AG09319 (cell line): ENCODE data around the gene KCNN1.
"Not testable (repeated sequence)": the region's sequence is repeated elsewhere in the genome, so short reads cannot be mapped to it uniquely, and the experiment has no call there.

Experiments used
- DNase-seq: peaks from one replicate; pipeline ENCODE4 v3.0.0-alpha.2; 2010; ENCODE audit warnings: low read depth; ENCODE audit errors: extremely low read depth
- CTCF ChIP-seq: IDR thresholded peaks from 2 replicates; pipeline ENCODE4 v1.5.1; 2011; ENCODE audit warnings: low read depth, mild to moderate bottlenecking, inconsistent platforms, low read length, moderate library complexity

Gene KCNN1

GRCh38 chr19:18000480-18000914 is 33.6 kb downstream of the KCNN1 start:
- no peak for DNase-seq
- TF ChIP-seq CTCF = no peak

- no peak for TF ChIP-seq CTCF
- no peak for DNase-seq
Measured at GRCh38 chr19:18000915-18001776, 34.2 kb downstream of the KCNN1 start.

GRCh38 chr19:18001777-18002345 is 35.0 kb downstream of the KCNN1 start:
- no peak for TF ChIP-seq CTCF
- no peak for DNase-seq

GRCh38 chr19:18002347-18002850 is 35.5 kb downstream of the KCNN1 start:
- TF ChIP-seq CTCF = no peak
- DNase-seq = no peak

GRCh38 chr19:18005750-18006149 is 38.8 kb downstream of the KCNN1 start:
- not testable (repeated sequence) for DNase-seq

- DNase-seq = no peak
- peak; percentile 95 for TF ChIP-seq CTCF
Measured at GRCh38 chr19:18007044-18007916, 40.4 kb downstream of the KCNN1 start.

- peak; percentile 74 for DNase-seq
- no peak for TF ChIP-seq CTCF
Measured at GRCh38 chr19:18007917-18008673, 41.2 kb downstream of the KCNN1 start, which contains the start of gene ARRDC2. TSS of gene ARRDC2 (plus strand) at chr19:18008170. CDS start at chr19:18008311, 141 bp downstream.
